HFF-Myc (cell line): ENCODE measurements around the gene ECD.

Experiments used
- DNase-seq: peaks from one replicate; pipeline ENCODE4 v3.0.0-alpha.2; 2011; ENCODE audit warnings: low read depth; ENCODE audit errors: extremely low read depth
- H3K4me3 ChIP-seq: replicated peaks from 2 replicates; pipeline ENCODE4 v1.5.1; 2011; ENCODE audit warnings: low read depth, mild to moderate bottlenecking, control low read depth, low read length
- TF ChIP-seq, protein P1 (sequence below): IDR thresholded peaks from 2 replicates; pipeline ENCODE4 v1.5.1; 2012; ENCODE audit warnings: mild to moderate bottlenecking, low read depth, low read length, control low read depth; ENCODE audit errors: missing control alignments

The ECD gene

DNA sequence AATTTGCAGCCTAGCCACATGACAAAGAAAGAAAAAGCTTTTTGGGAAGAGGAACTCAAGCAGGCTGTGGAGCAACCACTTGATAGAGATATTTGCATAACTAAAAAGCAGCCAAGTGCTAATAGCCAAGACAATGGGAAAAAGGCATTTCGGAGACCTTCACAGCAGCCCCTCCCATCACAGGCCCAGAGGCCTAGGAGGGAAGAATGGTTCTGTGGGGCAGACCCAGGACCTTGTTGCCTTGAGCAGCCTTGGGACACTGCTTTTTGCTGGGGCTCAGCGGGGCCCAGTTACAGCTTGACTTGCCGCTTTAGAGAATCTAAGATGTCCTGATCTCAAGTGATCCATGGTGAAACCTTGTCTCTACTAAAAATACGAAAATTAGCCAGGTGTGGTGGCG is 38.6 kb upstream of the ECD start:
- H3K4me3 ChIP-seq: no peak overlapping the region
- DNase-seq: no peak
- TF ChIP-seq, protein P1, sequence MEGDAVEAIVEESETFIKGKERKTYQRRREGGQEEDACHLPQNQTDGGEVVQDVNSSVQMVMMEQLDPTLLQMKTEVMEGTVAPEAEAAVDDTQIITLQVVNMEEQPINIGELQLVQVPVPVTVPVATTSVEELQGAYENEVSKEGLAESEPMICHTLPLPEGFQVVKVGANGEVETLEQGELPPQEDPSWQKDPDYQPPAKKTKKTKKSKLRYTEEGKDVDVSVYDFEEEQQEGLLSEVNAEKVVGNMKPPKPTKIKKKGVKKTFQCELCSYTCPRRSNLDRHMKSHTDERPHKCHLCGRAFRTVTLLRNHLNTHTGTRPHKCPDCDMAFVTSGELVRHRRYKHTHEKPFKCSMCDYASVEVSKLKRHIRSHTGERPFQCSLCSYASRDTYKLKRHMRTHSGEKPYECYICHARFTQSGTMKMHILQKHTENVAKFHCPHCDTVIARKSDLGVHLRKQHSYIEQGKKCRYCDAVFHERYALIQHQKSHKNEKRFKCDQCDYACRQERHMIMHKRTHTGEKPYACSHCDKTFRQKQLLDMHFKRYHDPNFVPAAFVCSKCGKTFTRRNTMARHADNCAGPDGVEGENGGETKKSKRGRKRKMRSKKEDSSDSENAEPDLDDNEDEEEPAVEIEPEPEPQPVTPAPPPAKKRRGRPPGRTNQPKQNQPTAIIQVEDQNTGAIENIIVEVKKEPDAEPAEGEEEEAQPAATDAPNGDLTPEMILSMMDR: no peak

DNA sequence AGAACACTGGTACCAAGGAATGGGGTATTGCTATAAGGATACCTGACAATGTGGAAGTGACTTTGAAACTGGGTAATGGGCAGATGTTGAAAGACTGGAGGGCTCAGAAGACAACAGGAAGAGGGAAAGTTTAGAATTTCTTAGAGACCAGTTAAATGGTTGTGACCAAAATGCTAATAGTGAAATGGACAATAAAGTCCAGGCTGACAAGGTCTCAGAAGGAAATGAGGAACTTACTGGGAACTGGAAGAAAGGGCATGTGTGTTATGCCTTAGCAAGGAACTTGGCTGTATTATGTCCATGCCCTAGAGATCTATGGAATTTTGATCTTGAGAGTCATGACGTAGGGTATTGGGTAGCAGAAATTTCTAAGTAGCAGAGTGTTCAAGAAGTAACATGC is 38.1 kb upstream of the ECD start:
- DNase-seq: no peak
- TF ChIP-seq, protein P1: no peak
- no peak overlapping the region for H3K4me3 ChIP-seq

DNA sequence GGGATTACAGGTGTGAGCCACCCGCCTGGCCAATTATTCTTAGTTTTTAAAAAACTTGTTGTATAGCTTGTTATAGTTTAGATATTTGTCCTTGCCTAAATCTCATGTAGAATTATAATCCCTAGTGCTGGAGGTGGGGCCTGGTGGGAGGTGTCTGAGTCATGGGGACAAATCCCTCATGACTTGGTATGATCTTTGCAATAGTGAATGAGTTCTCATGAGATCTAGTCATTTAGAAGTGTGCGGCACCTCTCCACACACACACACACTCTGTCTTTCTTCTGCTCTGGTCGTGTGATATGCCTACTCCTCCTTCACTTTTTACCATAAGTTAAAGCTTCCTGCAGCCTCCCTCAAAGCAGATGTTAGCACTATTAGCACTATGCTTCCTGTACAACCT is 37.3 kb upstream of the ECD start:
- no peak for DNase-seq
- TF ChIP-seq, protein P1: no peak
- H3K4me3 ChIP-seq: no peak overlapping the region

DNA sequence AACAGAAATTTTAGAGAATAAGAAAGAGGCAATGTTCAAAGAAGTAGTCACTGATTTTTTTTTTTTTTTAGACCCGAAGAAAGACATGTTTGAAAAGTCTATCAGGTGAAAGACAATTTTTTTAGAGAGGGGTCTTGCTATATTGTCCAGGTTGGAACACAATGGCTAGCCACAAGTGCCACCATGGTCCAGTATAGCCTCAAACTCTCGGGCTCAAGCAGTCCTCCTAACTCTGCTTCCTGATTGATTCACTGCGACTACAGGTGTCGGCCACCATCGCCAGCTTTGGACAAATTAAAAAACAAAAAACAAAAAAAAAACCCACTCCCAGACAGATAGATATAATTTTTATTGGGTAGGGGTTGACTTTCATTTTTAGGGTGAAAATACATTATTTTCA is 22.4 kb upstream of the ECD start:
- H3K4me3 ChIP-seq: no peak overlapping the region
- DNase-seq: no peak
- TF ChIP-seq, protein P1: no peak

DNA sequence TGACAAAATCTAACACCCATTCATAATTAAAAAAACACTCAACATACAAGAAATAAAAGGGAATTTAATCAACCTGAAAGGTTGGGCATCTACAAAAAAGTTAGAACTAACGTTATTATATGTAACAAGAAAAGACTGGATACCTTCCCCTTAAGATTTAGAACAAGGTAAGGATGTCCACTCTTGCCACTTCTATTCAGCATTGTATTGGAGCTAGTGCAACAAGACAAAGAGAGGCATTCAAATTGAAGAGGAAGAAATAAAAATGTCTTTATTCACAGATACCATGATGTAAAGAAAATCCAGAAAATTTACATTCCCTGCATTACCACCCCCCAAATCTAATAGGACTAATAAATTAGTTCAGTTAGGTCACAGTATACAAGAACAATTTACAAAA is 18.5 kb upstream of the ECD start:
- no peak for DNase-seq
- TF ChIP-seq, protein P1: no peak
- H3K4me3 ChIP-seq: no peak overlapping the region

DNA sequence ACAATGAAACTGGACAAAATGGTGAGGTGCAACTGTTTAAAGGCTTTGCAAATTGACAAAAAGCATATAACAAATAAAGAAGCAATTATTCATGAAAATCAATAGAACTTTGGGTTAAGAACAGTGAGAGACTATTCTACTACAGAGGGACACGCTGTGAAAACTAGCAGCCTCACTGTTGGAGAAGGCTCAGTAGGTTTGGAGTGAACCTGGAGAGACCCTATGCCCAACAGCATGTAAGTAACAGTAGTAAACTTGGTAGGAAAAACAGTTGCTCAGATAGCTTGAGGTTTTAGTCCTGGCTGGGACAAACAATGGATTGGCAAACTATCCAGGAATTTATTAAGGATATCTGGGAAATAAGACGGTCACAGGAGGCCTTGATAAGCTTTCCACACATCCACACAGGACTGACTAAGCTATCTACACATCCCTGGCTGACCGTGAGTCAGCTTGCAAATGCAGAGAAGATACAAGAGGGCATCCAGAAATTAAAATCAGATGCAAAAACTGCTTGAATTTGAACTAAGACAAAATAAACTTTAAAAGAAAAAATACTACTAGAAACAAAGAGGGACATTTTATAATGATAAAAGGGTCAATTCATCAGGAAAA is 16.0 kb upstream of the ECD start:
- H3K4me3 ChIP-seq: no peak overlapping the region
- TF ChIP-seq, protein P1: no peak
- DNase-seq: no peak

DNA sequence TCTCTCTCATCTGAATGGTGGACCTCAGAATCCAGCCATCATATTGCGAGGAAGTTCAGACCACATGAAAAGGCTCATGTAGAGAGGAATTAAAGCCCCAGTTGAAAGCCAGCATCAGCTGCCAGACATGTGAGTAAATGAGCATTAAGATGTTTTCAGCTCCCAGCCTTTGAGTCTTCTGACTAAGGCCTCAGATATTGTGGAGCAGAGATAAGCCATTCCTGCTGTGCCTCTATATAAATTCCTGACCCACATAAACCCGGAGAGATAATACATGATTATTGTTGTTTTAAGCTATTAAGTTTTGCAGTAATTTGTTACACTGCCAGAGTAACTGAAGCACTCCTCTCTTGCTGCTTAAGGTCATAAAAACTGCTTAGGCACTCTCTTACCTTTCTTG is 14.8 kb upstream of the ECD start:
- DNase-seq: no peak
- TF ChIP-seq, protein P1: no peak
- H3K4me3 ChIP-seq: no peak overlapping the region
